SK-N-SH treated with all-trans-retinoic acid at 6 μM for 48 hours (cell line): ENCODE results near the gene APOB.
"Not testable (repeated sequence)": the region's sequence is repeated elsewhere in the genome, so short reads cannot be mapped to it uniquely, and the experiment has no call there.

Experiments used
- ATAC-seq: fragments of 200-7000 bp; cut with Tn5 transposase; 3 replicates; pipeline ENCODE4 v1.9.1; 2020; ENCODE audit warnings: mild to moderate bottlenecking, moderate library complexity
- ARNTL ChIP-seq: fragments of 450-650 bp; formaldehyde crosslinking; IDR thresholded peaks from 2 replicates; pipeline ENCODE4 v1.5.0; 2020; ENCODE audit warnings: low read depth, mild to moderate bottlenecking, moderate library complexity, borderline replicate concordance
- BACH2 ChIP-seq: fragments of 250-450 bp; sonication (Bioruptor Pico); IDR thresholded peaks from 2 replicates; pipeline ENCODE4 v1.9.0; 2021; ENCODE audit warnings: mild to moderate bottlenecking, borderline replicate concordance
- CREB5 ChIP-seq: fragments of 250-450 bp; sonication (Bioruptor Pico); IDR thresholded peaks from 2 replicates; pipeline ENCODE4 v1.5.1; 2020; ENCODE audit warnings: low read depth, mild to moderate bottlenecking, moderate library complexity
- ESRRG ChIP-seq: fragments of 250-450 bp; sonication (Bioruptor Pico); IDR thresholded peaks from 2 replicates; pipeline ENCODE4 v1.6.1; 2021; ENCODE audit warnings: mild to moderate bottlenecking
- GLIS3 ChIP-seq: fragments of 250-450 bp; sonication (Bioruptor Pico); IDR thresholded peaks from 2 replicates; pipeline ENCODE4 v1.5.0; 2020; ENCODE audit warnings: mild to moderate bottlenecking, moderate library complexity
- ISL1 ChIP-seq: fragments of 250-450 bp; sonication (Bioruptor Pico); IDR thresholded peaks from 2 replicates; pipeline ENCODE4 v2.1.2; 2022; ENCODE audit warnings: mild to moderate bottlenecking, moderate library complexity
- OSR1 ChIP-seq: fragments of 250-450 bp; sonication (Bioruptor Pico); IDR thresholded peaks from 2 replicates; pipeline ENCODE4 v1.8.0; 2022; ENCODE audit warnings: moderate library complexity, mild to moderate bottlenecking, inconsistent platforms
- PPARA ChIP-seq: fragments of 250-450 bp; sonication (Bioruptor Pico); IDR thresholded peaks from 2 replicates; pipeline ENCODE4 v1.5.0; 2020; ENCODE audit warnings: mild to moderate bottlenecking, borderline replicate concordance
- RARB ChIP-seq: fragments of 250-450 bp; sonication (Bioruptor Pico); IDR thresholded peaks from 2 replicates; pipeline ENCODE4 v1.8.0; 2021; ENCODE audit warnings: mild to moderate bottlenecking, moderate library complexity
- SNAI2 ChIP-seq: fragments of 250-450 bp; sonication (Bioruptor Pico); IDR thresholded peaks from 2 replicates; pipeline ENCODE4 v1.5.0; 2020; ENCODE audit warnings: mild to moderate bottlenecking, moderate library complexity
- TCF4 ChIP-seq: fragments of 250-450 bp; sonication (Bioruptor Pico); IDR thresholded peaks from 2 replicates; pipeline ENCODE4 v1.8.0; 2021; ENCODE audit warnings: mild to moderate bottlenecking, moderate library complexity, borderline replicate concordance
- TOX ChIP-seq: fragments of 250-450 bp; sonication (Bioruptor Pico); IDR thresholded peaks from 2 replicates; pipeline ENCODE4 v1.8.0; 2021; ENCODE audit warnings: mild to moderate bottlenecking, moderate library complexity, borderline replicate concordance
- TSHZ2 ChIP-seq: fragments of 250-450 bp; sonication (Bioruptor Pico); IDR thresholded peaks from 2 replicates; pipeline ENCODE4 v1.5.0; 2020; ENCODE audit warnings: mild to moderate bottlenecking, moderate library complexity
- ZC3H10 ChIP-seq: fragments of 250-450 bp; sonication (Bioruptor Pico); IDR thresholded peaks from 2 replicates; pipeline ENCODE4 v1.5.1; 2021; ENCODE audit warnings: mild to moderate bottlenecking, moderate library complexity
- ZFP3 ChIP-seq: fragments of 250-450 bp; sonication (Bioruptor Pico); IDR thresholded peaks from 2 replicates; pipeline ENCODE4 v1.5.0; 2020; ENCODE audit warnings: mild to moderate bottlenecking, moderate library complexity
- ZFP30 ChIP-seq: fragments of 450-650 bp; formaldehyde crosslinking; IDR thresholded peaks from 2 replicates; pipeline ENCODE4 v1.5.0; 2022; ENCODE audit warnings: mild to moderate bottlenecking, moderate library complexity
- ZNF565 ChIP-seq: fragments of 450-650 bp; formaldehyde crosslinking; conservative IDR thresholded peaks from 2 replicates; pipeline ENCODE4 v1.5.0; 2020; ENCODE audit warnings: low read depth, mild to moderate bottlenecking, moderate library complexity
- ZNF70 ChIP-seq: fragments of 450-650 bp; formaldehyde crosslinking; IDR thresholded peaks from 2 replicates; pipeline ENCODE4 v1.5.0; 2020; ENCODE audit warnings: mild to moderate bottlenecking, moderate library complexity
- ZNF8 ChIP-seq: fragments of 450-650 bp; formaldehyde crosslinking; IDR thresholded peaks from 2 replicates; pipeline ENCODE4 v1.5.0; 2020; ENCODE audit warnings: mild to moderate bottlenecking, moderate library complexity
- TF ChIP-seq, protein P1 (sequence below): fragments of 250-450 bp; sonication (Bioruptor Pico); IDR thresholded peaks from 2 replicates; pipeline ENCODE4 v1.5.1; 2021; ENCODE audit warnings: mild to moderate bottlenecking, moderate library complexity
- TF ChIP-seq, protein P2 (sequence below): fragments of 250-450 bp; sonication (Bioruptor Pico); IDR thresholded peaks from 2 replicates; pipeline ENCODE4 v1.8.0; 2021; ENCODE audit warnings: low read depth, mild to moderate bottlenecking, moderate library complexity, borderline replicate concordance

APOB gene

GRCh38 chr2:21029519-21029918, 14.4 kb downstream of the APOB start:
- no peak for ATAC-seq

GRCh38 chr2:21028951-21029350, 14.9 kb downstream of the APOB start:
- ATAC-seq: not testable (repeated sequence)

More at GRCh38 chr2:21029519-21029918, 14.4 kb downstream of the APOB start:
- no peak for TF ChIP-seq PPARA
- TF ChIP-seq ZFP30 (CRISPR knock-in tag): no peak
- TF ChIP-seq BACH2 (CRISPR knock-in tag): no peak
- no peak for TF ChIP-seq ESRRG (CRISPR knock-in tag)
- TF ChIP-seq ISL1 (CRISPR knock-in tag): no peak
- TF ChIP-seq, protein P1, sequence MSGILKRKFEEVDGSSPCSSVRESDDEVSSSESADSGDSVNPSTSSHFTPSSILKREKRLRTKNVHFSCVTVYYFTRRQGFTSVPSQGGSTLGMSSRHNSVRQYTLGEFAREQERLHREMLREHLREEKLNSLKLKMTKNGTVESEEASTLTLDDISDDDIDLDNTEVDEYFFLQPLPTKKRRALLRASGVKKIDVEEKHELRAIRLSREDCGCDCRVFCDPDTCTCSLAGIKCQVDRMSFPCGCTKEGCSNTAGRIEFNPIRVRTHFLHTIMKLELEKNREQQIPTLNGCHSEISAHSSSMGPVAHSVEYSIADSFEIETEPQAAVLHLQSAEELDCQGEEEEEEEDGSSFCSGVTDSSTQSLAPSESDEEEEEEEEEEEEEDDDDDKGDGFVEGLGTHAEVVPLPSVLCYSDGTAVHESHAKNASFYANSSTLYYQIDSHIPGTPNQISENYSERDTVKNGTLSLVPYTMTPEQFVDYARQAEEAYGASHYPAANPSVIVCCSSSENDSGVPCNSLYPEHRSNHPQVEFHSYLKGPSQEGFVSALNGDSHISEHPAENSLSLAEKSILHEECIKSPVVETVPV (CRISPR knock-in tag): no peak
- TF ChIP-seq, protein P2, sequence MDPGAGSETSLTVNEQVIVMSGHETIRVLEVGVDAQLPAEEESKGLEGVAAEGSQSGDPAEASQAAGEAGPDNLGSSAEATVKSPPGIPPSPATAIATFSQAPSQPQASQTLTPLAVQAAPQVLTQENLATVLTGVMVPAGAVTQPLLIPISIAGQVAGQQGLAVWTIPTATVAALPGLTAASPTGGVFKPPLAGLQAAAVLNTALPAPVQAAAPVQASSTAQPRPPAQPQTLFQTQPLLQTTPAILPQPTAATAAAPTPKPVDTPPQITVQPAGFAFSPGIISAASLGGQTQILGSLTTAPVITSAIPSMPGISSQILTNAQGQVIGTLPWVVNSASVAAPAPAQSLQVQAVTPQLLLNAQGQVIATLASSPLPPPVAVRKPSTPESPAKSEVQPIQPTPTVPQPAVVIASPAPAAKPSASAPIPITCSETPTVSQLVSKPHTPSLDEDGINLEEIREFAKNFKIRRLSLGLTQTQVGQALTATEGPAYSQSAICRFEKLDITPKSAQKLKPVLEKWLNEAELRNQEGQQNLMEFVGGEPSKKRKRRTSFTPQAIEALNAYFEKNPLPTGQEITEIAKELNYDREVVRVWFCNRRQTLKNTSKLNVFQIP (CRISPR knock-in tag): no peak
- TF ChIP-seq GLIS3 (CRISPR knock-in tag): no peak

DNA sequence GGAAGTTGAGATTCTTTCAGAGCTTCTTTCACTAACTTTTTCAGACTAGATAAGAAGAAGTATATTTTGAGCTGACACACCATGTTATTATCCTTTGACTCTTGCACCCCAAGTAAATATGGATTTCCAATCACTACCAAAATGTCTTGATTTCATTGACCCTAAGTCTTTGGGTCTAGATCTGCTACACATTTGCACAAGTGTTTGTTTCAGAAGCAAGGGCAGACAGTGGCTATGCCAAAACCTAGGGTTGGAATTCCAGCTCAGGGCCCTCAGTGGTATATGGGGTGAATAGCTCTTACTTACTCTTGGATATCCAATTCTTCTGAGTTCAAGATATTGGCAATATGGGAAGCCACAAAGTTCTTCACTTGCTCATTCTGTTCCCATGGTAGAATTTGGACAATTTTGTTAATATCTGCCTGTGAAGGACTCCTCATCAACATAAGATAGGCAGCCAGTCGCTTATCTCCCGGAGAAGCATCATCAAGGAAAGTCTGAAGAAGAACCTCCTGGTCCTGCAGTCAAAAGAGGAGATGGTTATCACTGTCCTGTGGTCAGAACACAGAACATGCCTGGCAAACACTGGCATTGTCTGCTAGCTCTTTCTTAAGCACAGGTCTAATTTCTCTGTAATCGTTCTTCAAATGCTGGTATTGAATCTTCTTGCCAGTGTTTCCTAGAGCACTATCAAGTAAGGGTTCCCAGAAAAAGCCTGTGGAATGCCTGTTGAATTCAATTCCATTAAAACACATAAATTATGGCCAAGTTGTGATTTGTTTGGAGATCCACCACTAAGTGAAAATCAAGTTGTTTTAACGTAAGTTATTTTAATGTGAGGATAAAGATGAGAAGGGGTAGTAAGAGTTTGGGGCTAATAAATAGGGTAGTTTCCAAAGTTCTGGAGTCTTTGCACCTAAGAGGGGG, 15.6 kb downstream of the APOB start:
- TF ChIP-seq ZFP3 (CRISPR knock-in tag): no peak
- TF ChIP-seq SNAI2 (CRISPR knock-in tag): no peak
- TF ChIP-seq ZNF8 (CRISPR knock-in tag): no peak
- no peak for TF ChIP-seq ZFP30 (CRISPR knock-in tag)
- TF ChIP-seq, protein P2 (CRISPR knock-in tag): no peak
- no peak for ATAC-seq

DNA sequence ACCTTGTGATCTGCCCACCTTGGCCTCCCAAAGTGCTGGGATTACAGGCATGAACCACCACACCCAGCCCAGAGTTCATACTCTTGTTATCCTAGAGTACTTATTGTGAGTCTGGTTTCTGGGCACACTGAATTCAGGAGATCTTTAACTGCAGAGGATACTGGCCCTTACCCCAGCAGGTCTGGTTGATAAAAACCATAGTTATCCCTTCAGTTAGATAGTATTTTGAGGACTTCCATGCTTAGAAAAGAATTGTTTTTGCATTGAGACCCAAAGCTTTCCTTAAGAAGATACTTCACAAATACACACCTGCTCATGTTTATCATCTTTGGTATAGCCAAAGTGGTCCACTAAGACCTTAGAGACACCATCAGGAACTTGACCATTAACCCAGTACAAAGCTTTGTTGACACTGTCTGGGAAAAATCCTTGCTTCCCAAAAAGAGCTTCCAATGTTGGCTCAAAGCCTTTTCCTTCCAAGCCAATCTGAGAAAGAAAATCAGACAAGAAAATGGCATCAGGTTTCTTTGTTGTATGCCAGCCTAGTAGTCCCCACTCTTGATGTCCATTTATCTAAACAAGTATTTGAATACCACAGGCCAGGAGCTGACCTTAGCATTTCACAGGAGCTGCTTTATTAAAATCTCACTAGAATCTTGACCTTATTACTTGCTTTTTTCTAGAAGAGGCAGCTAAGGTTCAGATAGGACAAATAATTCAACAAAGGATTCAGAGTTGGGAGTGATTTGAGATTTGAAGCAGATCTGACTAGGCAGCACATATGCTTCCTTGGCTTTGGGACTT, 17.2 kb downstream of the APOB start:
- no peak for ATAC-seq
- TF ChIP-seq ZFP30 (CRISPR knock-in tag): no peak
- no peak for TF ChIP-seq BACH2 (CRISPR knock-in tag)
- no peak for TF ChIP-seq CREB5
- TF ChIP-seq ZNF8 (CRISPR knock-in tag): no peak
- no peak for TF ChIP-seq ISL1 (CRISPR knock-in tag)
- TF ChIP-seq, protein P1 (CRISPR knock-in tag): no peak
- TF ChIP-seq SNAI2 (CRISPR knock-in tag): no peak
- no peak for TF ChIP-seq TSHZ2 (CRISPR knock-in tag)
- no peak for TF ChIP-seq ZNF70 (CRISPR knock-in tag)
- no peak for TF ChIP-seq ZFP3 (CRISPR knock-in tag)
- no peak for TF ChIP-seq TOX
- no peak for TF ChIP-seq TCF4 (CRISPR knock-in tag)
- no peak for TF ChIP-seq ZNF565
- TF ChIP-seq, protein P2 (CRISPR knock-in tag): no peak
- no peak for TF ChIP-seq OSR1 (CRISPR knock-in tag)
- no peak for TF ChIP-seq ARNTL (CRISPR knock-in tag)
- TF ChIP-seq RARB (CRISPR knock-in tag): no peak
- no peak for TF ChIP-seq ZC3H10 (CRISPR knock-in tag)
